ENCODE measurements around the gene RPP40. TPM values are rescaled to one million over a fixed set of nuclear protein-coding genes. Genes with fewer than 3 reads are reported as not detected.

RPP40 gene
- total RNA-seq, 1 donor from 2014 or later = 23.2 TPM

- Histone ChIP-seq H4K20me1 (ENCODE audit: low read depth) (no peaks in the 10 kb centered on the region), H3K79me2 (ENCODE audit: low read depth) (no peaks in the 10 kb centered on the region), H2AFZ (replicated peaks) (no peak overlapping the region), H3K4me3 (no peak overlapping the region), H3K9me3 (ENCODE audit: low read depth) (no peaks in the 10 kb centered on the region), H3K4me2 (no peak overlapping the region), H3K9ac (no peak overlapping the region), H3K27ac (no peak overlapping the region), H3F3A (ENCODE audit: low read depth) (no peaks in the 10 kb centered on the region), H3K36me3 (no peaks in the 10 kb centered on the region), H3K4me1 (no peaks in the 10 kb centered on the region), H3K27me3 (no peaks in the 10 kb centered on the region)
- no peak for TF ChIP-seq EZH2phosphoT487 (IDR thresholded peaks at IDR 0.05)
- no peaks in the 10 kb centered on the region for H3K4me1 Mint-ChIP-seq
- no peak overlapping the region for H3K4me3 Mint-ChIP-seq
- H3K27me3 Mint-ChIP-seq (ENCODE audit: insufficient read depth, low read depth) = peaks cover 6% of the 10 kb centered on the region
- no peak overlapping the region for H3K27ac Mint-ChIP-seq
- peaks cover 6% of the 10 kb centered on the region for H3K9me3 Mint-ChIP-seq
- H3K36me3 Mint-ChIP-seq = peaks cover 4% of the 10 kb centered on the region
- no peak for DNase-seq (ENCODE audit: low spot score)
These were observed 16.8 kb downstream of the RPP40 start for GRCh38 chr6:4986999-4987398.

GRCh38 chr6:4983322-4983721, 20.5 kb downstream of the RPP40 start:
- Mint-ChIP-seq H3K27ac (no peak overlapping the region), H3K27me3 (ENCODE audit: insufficient read depth, low read depth) (peaks cover 13% of the 10 kb centered on the region), H3K4me1 (no peaks in the 10 kb centered on the region), H3K9me3 (peaks cover 26% of the 10 kb centered on the region), H3K36me3 (peaks cover 5% of the 10 kb centered on the region), H3K4me3 (no peak overlapping the region)
- no peaks in the 10 kb centered on the region for H3K4me1 ChIP-seq
- TF ChIP-seq EZH2 (IDR thresholded peaks at IDR 0.05) (no peak), EZH2phosphoT487 (IDR thresholded peaks at IDR 0.05) (no peak)
- TF ChIP-seq, protein P1, sequence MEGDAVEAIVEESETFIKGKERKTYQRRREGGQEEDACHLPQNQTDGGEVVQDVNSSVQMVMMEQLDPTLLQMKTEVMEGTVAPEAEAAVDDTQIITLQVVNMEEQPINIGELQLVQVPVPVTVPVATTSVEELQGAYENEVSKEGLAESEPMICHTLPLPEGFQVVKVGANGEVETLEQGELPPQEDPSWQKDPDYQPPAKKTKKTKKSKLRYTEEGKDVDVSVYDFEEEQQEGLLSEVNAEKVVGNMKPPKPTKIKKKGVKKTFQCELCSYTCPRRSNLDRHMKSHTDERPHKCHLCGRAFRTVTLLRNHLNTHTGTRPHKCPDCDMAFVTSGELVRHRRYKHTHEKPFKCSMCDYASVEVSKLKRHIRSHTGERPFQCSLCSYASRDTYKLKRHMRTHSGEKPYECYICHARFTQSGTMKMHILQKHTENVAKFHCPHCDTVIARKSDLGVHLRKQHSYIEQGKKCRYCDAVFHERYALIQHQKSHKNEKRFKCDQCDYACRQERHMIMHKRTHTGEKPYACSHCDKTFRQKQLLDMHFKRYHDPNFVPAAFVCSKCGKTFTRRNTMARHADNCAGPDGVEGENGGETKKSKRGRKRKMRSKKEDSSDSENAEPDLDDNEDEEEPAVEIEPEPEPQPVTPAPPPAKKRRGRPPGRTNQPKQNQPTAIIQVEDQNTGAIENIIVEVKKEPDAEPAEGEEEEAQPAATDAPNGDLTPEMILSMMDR (IDR thresholded peaks at IDR 0.05) = no peak
- no peaks in the 10 kb centered on the region for H3K27me3 ChIP-seq
- H3K9me3 ChIP-seq (ENCODE audit: low read depth) = no peaks in the 10 kb centered on the region
- no peaks in the 10 kb centered on the region for H3F3A ChIP-seq (ENCODE audit: low read depth)
- no peaks in the 10 kb centered on the region for H4K20me1 ChIP-seq (ENCODE audit: low read depth)
- no peak overlapping the region for H3K4me2 ChIP-seq
- no peaks in the 10 kb centered on the region for H3K79me2 ChIP-seq (ENCODE audit: low read depth)
- DNase-seq (ENCODE audit: low spot score) = no peak
- H2AFZ ChIP-seq (replicated peaks) = no peak overlapping the region
- no peak overlapping the region for H3K4me3 ChIP-seq
- H3K27ac ChIP-seq = no peak overlapping the region
- H3K9ac ChIP-seq = no peak overlapping the region
- no peaks in the 10 kb centered on the region for H3K36me3 ChIP-seq

- Mint-ChIP-seq H3K4me1 (no peaks in the 10 kb centered on the region), H3K27me3 (ENCODE audit: insufficient read depth, low read depth) (peaks cover 13% of the 10 kb centered on the region), H3K36me3 (peaks cover 7% of the 10 kb centered on the region), H3K4me3 (no peak overlapping the region), H3K9me3 (peaks cover 36% of the 10 kb centered on the region), H3K27ac (no peak overlapping the region)
- no peak for DNase-seq (ENCODE audit: low spot score)
- Histone ChIP-seq H3K9ac (no peak overlapping the region), H3F3A (ENCODE audit: low read depth) (no peaks in the 10 kb centered on the region), H2AFZ (replicated peaks) (peak overlapping the region; percentile 9), H3K4me1 (no peaks in the 10 kb centered on the region), H3K79me2 (ENCODE audit: low read depth) (no peaks in the 10 kb centered on the region), H3K9me3 (ENCODE audit: low read depth) (no peaks in the 10 kb centered on the region), H3K4me3 (no peak overlapping the region), H3K27me3 (no peaks in the 10 kb centered on the region), H3K4me2 (no peak overlapping the region), H4K20me1 (ENCODE audit: low read depth) (no peaks in the 10 kb centered on the region), H3K27ac (no peak overlapping the region), H3K36me3 (no peaks in the 10 kb centered on the region)
- TF ChIP-seq, protein P1 (IDR thresholded peaks at IDR 0.05) = no peak
- TF ChIP-seq EZH2 (IDR thresholded peaks at IDR 0.05) = no peak
- TF ChIP-seq EZH2phosphoT487 (IDR thresholded peaks at IDR 0.05) = no peak
These were observed 22.1 kb downstream of the RPP40 start for GRCh38 chr6:4981761-4982160.

DNA sequence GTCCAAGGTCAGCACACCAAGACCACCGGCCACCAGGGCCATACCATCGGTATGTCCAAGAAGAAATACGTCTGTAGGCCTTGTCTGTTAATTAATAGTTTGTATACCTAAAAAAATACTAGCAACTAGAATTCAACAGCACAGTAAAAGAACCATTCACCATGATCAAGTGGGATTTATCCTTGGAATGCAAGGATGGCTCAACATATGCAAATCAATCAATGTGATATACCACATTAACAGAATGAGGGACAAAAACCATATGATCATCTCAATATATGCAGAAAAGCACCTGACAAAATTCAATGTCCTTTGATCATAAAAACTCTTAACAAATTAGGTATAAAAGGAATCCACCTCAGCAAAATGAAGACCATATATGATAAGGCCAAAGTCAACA, 24.4 kb downstream of the RPP40 start:
- peaks cover 1% of the 10 kb centered on the region for H3K4me1 Mint-ChIP-seq
- TF ChIP-seq EZH2 (IDR thresholded peaks at IDR 0.05) (no peak), EZH2phosphoT487 (IDR thresholded peaks at IDR 0.05) (no peak)
- TF ChIP-seq, protein P1 (IDR thresholded peaks at IDR 0.05) = no peak
- peaks cover 47% of the 10 kb centered on the region for H3K9me3 Mint-ChIP-seq
- Histone ChIP-seq H3K79me2 (ENCODE audit: low read depth) (no peaks in the 10 kb centered on the region), H4K20me1 (ENCODE audit: low read depth) (no peaks in the 10 kb centered on the region), H3K9ac (no peak overlapping the region), H3K9me3 (ENCODE audit: low read depth) (no peaks in the 10 kb centered on the region), H2AFZ (replicated peaks) (no peak overlapping the region), H3F3A (ENCODE audit: low read depth) (peaks cover 2% of the 10 kb centered on the region), H3K4me2 (no peak overlapping the region), H3K36me3 (no peaks in the 10 kb centered on the region), H3K27ac (no peak overlapping the region), H3K4me1 (peaks cover 4% of the 10 kb centered on the region), H3K4me3 (no peak overlapping the region), H3K27me3 (no peaks in the 10 kb centered on the region)
- H3K27ac Mint-ChIP-seq = no peak overlapping the region
- no peak overlapping the region for H3K4me3 Mint-ChIP-seq
- H3K36me3 Mint-ChIP-seq = peaks cover 7% of the 10 kb centered on the region
- no peak for DNase-seq (ENCODE audit: low spot score)
- peaks cover 9% of the 10 kb centered on the region for H3K27me3 Mint-ChIP-seq (ENCODE audit: insufficient read depth, low read depth)

Measured in neural progenitor cell (in vitro differentiated cells).